Glomerular endothelial cell (primary cell): Measurements from ENCODE around the gene TSPAN15. TPM values are rescaled to one million over a fixed set of nuclear protein-coding genes. Genes with fewer than 3 reads are reported as not detected.
"Not testable (repeated sequence)": the region's sequence is repeated elsewhere in the genome, so short reads cannot be mapped to it uniquely, and the experiment has no call there.

Experiments used
- DNase-seq: peaks from one replicate; pipeline ENCODE4 v3.0.0-alpha.2; 2011; ENCODE audit warnings: low read depth, low spot score; ENCODE audit errors: extremely low read depth
- total RNA-seq: library from RNA; depleted of rRNA; stranded (reverse); fragments of >200 nt; gene quantifications from 2 replicates; pipeline ENCODE4 v1.2.3, GENCODE V29; 2015

Gene TSPAN15
- total RNA-seq, 1 donor from 2014 or later = 426 TPM

GRCh38 chr10:69533658-69534057 lies 82.4 kb downstream of the TSPAN15 start:
- DNase-seq = no peak

GRCh38 chr10:69536521-69536920 lies 85.3 kb downstream of the TSPAN15 start:
- DNase-seq = not testable (repeated sequence)

- no peak for DNase-seq
Measured at GRCh38 chr10:69537449-69537848, 86.2 kb downstream of the TSPAN15 start.

- DNase-seq = no peak
Measured at GRCh38 chr10:69538461-69538860, 87.2 kb downstream of the TSPAN15 start.

GRCh38 chr10:69541463-69541862 lies 90.2 kb downstream of the TSPAN15 start:
- DNase-seq = no peak

GRCh38 chr10:69549959-69550358 lies 98.7 kb downstream of the TSPAN15 start:
- DNase-seq = no peak

- no peak for DNase-seq
Measured at GRCh38 chr10:69552268-69552667, 101.0 kb downstream of the TSPAN15 start.

- DNase-seq = no peak
Measured at GRCh38 chr10:69553328-69553727, 102.1 kb downstream of the TSPAN15 start.

- DNase-seq = no peak
Measured at GRCh38 chr10:69554611-69555010, 103.3 kb downstream of the TSPAN15 start.

Other genes with a start within 250 kb of the TSPAN15 start
- gene HKDC1, start 231.1 kb upstream of the TSPAN15 start, total RNA-seq = 0.58 and 5.7 TPM in 2 replicates
- gene HK1, start 173.0 kb upstream of the TSPAN15 start, total RNA-seq = 125 and 133 TPM in 2 replicates
- 0.58 TPM in 1 of 2 replicates, not detected in the other for gene TACR2, start 34.5 kb upstream of the TSPAN15 start, total RNA-seq
- gene NEUROG3, start 122.0 kb downstream of the TSPAN15 start, total RNA-seq = not detected in 2 replicates
- 1.6 and 1.8 TPM in 2 replicates for gene FAM241B, start 178.8 kb downstream of the TSPAN15 start, total RNA-seq